Astrocyte (in vitro differentiated cells and primary cell): ENCODE measurements around the gene FYN.

ENCODE experiments used
- CTCF ChIP-seq: IDR thresholded peaks from 2 replicates; pipeline ENCODE4 v1.5.1; 2011; ENCODE audit warnings: low read depth, mild to moderate bottlenecking, inconsistent platforms, low read length, moderate library complexity; ENCODE audit not compliant: insufficient read depth
- EZH2 ChIP-seq: IDR thresholded peaks from 2 replicates; pipeline ENCODE4 v1.6.1; 2012; ENCODE audit warnings: mild to moderate bottlenecking, low read length, inconsistent platforms; ENCODE audit not compliant: insufficient read depth

DNA sequence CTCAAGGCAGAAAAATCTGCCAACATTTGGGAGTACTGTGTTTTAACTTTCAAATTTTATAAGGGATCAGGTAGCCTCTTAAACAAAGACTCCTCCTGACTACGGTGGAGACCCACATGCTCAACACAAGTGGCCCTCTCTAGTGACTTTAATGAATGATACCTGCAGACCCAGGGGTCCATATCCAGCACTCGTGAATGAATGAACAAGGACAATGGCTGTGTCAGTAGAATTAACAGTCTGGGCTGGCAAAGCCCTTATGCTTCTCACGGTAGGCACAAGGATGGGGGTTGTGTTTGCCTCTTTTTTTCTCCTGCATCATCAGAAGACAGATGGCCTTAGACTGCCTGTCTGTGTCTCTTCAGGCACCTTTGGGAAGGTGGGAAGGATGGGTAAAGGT, 154.9 kb downstream of the FYN start:
- TF ChIP-seq CTCF: no peak
- TF ChIP-seq EZH2: no peak
